SW 1271 (cell line): ENCODE results near the gene NUP98.

Source experiments
- DNase-seq, 2 experiments: peaks; one replicate each; lab custom pipeline; 2025; lab: John Stamatoyannopoulos, UW

The NUP98 gene

GRCh38 chr11:3797329-3798090, at the start of gene NUP98:
NUP98 (minus strand) TSS chr11:3797554; CDS start chr11:3782117, 15,437 bp downstream.
- DNase-seq = peak; percentile 98 to 99

- DNase-seq = no peak
These were observed 48.3 kb upstream of the NUP98 start for GRCh38 chr11:3845670-3846069.

DNA sequence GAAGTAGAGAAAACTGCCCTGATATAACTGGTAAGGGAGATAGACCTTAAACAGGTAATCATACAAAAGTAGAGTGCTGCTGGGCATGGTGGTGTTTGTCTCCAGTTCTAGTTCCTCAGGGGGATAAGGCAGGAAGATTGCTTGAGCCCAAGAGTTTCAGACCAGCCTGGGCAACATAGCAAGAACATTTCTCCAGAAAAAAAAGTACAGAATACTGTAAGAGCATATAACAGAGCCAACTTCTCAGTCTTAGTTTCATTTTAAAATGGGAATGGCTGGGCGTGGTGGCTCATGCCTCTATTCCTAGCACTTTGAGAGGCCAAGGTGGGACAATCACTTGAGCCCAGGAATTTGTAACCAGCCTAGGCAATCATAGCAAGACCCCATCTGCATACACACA, 47.9 kb upstream of the NUP98 start:
- DNase-seq = no peak

GRCh38 chr11:3843326-3843725, 46.0 kb upstream of the NUP98 start:
- DNase-seq = no peak

DNA sequence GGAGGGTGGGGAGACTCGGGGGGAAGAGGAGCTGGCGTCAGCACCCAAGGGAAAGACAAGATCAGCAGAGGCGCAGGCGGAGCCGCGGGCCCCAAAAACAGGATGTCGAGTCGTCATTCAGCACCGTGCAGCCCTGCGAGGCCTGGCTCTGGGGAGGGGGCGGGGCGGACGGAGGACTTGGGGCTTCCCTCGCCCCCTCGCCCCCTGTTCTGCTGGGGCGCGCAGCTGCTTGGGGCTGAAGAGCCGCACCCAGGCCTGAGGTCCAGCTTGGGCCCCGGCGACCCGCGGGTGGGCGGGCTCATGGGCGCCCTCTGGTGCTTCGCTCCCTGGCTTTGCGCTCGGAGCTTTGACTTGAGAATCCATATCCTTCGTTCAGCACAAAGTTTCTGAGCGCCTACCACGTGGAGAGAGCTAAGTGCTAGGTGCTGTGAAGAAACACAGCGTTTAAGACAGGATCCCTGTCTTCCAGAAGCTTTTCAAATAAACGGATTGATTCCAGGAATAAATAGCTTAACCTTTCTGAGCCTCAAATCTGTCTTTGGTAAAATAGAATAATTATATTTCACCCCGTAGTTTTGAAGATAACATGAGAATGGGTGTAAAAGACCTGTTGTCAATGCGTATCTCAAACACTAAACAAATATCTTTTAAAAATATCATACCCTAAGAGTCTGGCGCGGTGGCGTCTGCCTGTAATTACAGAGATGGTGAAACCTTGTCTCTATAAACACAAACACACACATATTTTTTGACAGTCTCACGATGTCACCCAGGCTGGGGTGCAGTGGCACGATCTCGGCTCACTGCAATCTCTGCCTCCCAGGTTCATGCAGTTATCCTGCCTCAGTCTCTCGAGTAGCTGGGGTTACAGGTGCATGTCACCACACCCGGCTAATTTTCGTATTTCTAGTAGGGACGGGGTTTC, 44.3 kb upstream of the NUP98 start:
- DNase-seq = peak; percentile 56 to 83

DNA sequence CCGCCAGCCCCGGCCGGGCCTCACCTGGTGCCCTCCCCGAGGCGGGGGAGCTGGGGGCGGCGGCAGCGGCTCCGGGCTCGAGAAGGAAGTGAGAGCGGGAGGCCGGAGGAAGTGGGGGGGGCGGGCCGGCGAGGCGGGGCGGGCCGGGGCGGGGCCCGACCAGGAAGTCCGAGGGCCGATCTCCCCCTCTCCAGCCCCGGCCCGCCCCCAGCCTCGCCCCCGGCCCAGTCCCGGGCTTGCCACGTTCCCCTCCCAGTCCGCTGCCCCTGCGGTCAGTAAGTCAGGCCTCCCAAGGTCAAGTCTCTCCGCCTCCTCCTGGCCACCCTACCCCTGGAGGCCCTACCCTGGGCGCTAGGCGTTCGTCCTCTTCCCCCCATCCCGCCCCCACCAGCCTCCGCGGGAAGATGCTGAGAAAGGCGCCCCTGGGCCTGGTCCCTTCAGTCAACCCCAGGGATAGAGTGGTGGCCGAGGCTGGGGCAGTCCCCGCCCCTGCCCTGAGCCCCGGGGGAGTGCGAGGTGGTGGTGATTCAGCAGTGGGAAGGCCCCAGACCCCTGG, 43.6 kb upstream of the NUP98 start, which contains the start of gene RHOG:
RHOG (minus strand) TSS at position 90 of the 556 bp plus-strand sequence. CDS start 12,821 bp downstream, outside the sequence.
- peak; percentile 62 to 83 for DNase-seq

GRCh38 chr11:3840004-3840869, 42.9 kb upstream of the NUP98 start:
- DNase-seq = peak in 1 of 2 experiments; percentile 20

DNA sequence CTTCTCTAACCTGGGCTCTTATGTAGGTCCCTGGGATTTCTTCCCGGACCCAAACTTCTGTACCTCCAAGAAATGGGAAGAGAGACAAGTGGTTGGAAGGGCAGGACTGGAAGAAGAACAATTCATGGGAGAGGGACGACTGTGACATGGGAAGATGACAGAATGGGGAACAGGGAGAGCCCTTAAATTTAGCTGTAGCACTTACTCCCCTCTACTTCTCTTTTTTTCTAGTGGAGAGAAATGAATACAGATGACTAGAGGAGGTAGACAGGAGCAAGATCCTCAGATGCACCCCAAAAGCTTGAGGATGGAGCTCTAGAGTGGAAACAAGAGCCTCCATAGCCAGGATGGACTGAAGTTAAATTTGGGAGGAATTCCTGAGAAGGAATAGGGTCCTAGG, 41.1 kb upstream of the NUP98 start:
- no peak for DNase-seq

- DNase-seq = no peak
These were observed 40.4 kb upstream of the NUP98 start for GRCh38 chr11:3837793-3838192.

DNA sequence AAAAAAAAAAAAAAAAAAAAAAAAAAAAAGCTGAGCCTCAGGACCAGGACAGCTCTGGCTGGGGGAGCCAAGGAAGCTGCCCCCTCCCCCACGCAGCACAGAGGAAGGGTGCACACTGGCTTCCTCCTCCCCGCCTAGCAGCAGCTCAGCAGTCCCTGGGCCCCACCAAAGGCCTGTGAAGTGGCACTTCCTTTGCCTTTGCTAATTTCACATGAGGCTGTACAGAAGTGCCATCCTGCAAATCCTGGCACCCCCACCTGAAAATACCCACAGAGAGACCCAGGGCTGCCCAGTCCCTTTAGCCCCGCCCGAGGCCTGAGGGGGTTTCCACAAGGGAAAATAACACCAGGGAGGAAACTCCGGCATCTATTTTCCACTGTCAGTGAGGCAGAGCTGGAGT, 39.5 kb upstream of the NUP98 start:
- DNase-seq = no peak

- DNase-seq = no peak
These were observed 38.4 kb upstream of the NUP98 start for GRCh38 chr11:3835751-3836150.

- DNase-seq = no peak
These were observed 37.5 kb upstream of the NUP98 start for GRCh38 chr11:3834664-3835461.

DNA sequence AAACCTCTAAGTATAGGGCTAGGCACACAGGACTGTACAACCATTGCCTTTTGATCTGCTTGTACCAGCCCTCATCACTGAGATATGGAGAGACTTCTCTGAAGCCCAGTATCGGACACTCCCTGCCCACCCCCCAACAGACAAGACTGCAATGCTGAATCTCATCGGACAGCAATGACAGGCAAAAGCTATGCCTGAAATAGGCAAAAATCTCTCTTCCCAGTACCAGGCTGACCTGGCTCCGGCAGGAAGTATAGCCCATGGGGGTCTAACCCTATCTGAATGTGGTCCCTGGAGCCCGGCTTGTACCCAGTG, 37.0 kb upstream of the NUP98 start:
- no peak for DNase-seq

DNA sequence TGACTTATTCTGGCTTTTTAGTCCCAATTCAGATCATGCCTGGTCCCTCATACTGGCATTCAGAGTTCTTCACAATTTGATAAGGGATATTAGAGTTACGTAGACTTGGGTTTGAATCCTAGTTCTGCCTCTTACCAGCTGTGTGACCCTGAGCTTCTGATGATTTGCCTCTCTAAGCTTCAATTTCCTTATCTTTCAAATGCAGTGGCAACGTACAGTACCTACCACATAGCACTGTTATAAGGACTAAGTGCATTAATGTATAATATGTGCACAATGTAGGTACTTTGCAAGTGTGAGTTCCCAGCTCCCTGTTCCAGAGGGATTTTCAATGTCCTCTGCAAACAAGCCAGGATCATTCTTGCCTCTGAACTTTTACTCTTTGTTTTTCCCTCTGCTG, 36.1 kb upstream of the NUP98 start:
- DNase-seq = no peak

DNA sequence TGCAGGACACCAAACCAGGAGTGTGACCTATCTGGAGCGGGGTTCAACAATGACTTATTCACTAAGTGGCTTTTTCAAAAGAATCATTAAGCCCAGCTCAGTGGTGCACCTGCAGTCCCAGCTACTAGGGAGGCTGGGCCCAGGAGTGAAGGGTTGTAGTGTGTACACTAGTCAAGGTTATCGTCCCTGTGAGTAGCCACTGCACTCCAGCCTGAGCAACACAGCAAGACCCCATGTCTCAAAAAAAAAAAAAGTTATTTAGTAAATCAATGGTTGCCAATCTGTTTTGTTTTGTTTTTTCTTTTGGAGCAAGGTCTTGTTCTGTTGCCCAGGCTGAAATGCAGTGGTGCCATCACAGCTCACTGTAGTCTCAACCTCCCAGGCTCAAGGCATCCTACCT, 35.5 kb upstream of the NUP98 start:
- no peak for DNase-seq

- no peak for DNase-seq
These were observed 34.3 kb upstream of the NUP98 start for GRCh38 chr11:3831378-3832239.

DNA sequence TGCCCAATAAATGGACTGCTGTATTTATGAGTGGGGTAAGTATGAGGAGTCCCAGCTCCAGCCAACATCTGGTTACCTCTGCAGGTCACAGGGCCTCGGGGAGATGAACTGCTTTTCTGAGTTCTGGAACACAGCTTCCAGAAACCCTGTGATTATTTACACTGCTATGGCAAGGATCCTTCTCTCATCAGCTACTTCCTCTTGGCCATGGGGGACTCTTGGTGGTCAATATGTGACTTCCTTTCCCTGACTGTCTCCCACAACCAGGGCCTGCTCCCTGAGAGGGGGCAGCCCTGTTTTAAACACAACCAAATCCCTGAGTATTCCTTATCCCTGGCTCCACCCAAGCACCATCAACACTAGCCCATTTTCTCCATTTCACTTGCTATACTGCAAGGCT, 33.4 kb upstream of the NUP98 start:
- DNase-seq = no peak

GRCh38 chr11:3830088-3830487, 32.7 kb upstream of the NUP98 start:
- DNase-seq = no peak

- DNase-seq = no peak
These were observed 30.3 kb upstream of the NUP98 start for GRCh38 chr11:3827434-3828186.
